Nucleus accumbens (tissue), 56 donors: Measurements from ENCODE around the gene GDF2.
A peak's percentile ranks its signal among the peaks of the same experiment; 100 is the strongest.

Experiments used
- DNase-seq, 56 donors: peaks; one replicate each; lab custom pipeline; 2025; lab: John Stamatoyannopoulos, UW

The GDF2 gene

GRCh38 chr10:47331491-47331890, 9.2 kb downstream of the GDF2 start:
- DNase-seq, result no peak

GRCh38 chr10:47331954-47332353, 9.7 kb downstream of the GDF2 start:
- DNase-seq, result no peak

GRCh38 chr10:47332371-47332770, 10.1 kb downstream of the GDF2 start:
- DNase-seq, result no peak

- no peak for DNase-seq
These were observed 10.7 kb downstream of the GDF2 start for GRCh38 chr10:47332946-47333345.

DNA sequence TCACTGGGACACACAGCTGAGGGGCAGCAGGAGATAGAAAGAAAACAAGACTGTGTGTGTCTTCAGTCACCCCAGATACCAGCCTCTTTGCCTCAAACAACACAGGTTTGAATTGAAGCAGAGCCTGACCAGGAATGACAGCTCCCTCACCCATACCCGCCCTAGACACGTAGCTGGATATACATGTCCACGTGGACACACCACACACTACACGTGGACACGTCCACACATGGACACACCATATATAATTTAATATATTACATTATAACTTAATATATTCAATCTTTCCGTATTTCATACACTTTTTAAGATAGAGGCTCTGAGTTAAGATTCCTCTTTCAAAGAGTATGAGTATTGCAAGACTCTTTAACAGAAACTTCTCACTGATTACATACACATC, 11.3 kb downstream of the GDF2 start:
- DNase-seq, result no peak

GRCh38 chr10:47334466-47335295, 12.4 kb downstream of the GDF2 start:
- no peak for DNase-seq

GRCh38 chr10:47335906-47336305, 13.7 kb downstream of the GDF2 start:
- DNase-seq, result no peak

DNA sequence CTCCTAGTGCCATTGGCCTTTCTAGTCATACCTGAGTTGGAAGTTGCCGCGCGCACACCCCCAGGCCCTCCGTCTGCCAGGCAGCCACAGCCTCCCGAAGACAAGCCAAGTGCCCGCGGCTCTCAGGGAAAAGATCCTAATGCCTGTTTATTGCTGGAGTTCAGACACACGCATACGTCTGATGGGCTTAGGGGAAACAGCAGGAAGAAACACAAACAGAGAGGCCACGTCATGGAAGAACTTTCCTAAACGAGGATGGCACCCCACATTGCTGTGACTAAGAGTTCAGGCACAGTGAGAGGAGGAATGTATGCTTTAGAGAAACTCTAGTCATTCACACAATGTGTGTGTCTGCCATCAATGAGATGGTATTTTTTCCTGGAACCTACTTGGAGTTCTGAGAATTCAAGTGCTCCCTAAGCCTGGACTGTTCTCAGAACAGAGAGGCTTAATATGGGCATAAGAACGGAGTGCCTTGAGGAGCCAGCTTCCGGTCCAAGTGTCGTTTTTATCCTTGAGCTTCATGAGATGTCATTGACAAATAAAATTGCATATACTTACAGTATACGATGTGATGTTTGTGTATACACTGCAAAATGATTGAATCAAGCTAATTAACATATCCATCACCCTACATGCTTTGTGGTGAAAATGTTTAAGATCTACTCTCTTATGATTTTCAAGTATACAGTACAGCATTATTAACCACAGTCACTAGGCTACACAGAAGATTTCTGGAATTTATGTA, 14.3 kb downstream of the GDF2 start:
- no peak for DNase-seq

GRCh38 chr10:47337310-47337709, 15.1 kb downstream of the GDF2 start:
- no peak for DNase-seq

- no peak for DNase-seq
These were observed 17.0 kb downstream of the GDF2 start for GRCh38 chr10:47339186-47339735.

GRCh38 chr10:47339759-47340607, 17.7 kb downstream of the GDF2 start:
- DNase-seq, result no peak

GRCh38 chr10:47340608-47341170, 18.4 kb downstream of the GDF2 start:
- peak in 28 of 56 donors; percentile 5 to 65 (median 28) for DNase-seq

GRCh38 chr10:47344996-47345870, 23.0 kb downstream of the GDF2 start:
- no peak for DNase-seq

DNA sequence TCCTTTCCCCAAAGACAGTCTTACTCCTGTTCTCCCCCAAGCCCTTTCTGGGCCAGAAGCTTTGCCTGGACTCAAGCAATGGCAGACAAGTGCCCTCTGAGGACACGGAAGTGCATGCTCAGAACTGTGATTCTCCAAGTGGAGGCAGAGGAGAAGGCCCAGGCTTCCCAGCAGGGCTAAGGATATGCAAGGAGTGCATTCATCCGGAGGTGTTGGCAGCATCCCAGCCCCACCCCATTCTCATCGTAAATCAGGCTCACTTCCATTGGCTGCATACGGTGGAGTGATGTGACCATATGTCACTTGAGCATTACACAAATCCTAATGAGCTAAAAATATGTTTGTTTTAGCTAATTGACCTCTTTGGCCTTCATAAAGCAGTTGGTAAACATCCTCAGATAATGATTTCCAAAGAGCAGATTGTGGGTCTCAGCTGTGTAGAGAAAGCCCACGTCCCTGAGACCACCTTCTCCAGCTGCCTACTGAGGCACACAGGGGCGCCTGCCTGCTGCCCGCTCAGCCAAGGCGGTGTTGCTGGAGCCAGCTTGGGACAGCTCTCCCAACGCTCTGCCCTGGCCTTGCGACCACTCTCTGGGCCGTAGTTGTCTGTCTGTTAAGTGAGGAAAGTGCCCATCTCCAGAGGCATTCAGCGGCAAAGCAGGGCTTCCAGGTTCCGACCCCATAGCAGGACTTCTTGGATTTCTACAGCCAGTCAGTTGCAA, 24.5 kb downstream of the GDF2 start:
- no peak for DNase-seq

DNA sequence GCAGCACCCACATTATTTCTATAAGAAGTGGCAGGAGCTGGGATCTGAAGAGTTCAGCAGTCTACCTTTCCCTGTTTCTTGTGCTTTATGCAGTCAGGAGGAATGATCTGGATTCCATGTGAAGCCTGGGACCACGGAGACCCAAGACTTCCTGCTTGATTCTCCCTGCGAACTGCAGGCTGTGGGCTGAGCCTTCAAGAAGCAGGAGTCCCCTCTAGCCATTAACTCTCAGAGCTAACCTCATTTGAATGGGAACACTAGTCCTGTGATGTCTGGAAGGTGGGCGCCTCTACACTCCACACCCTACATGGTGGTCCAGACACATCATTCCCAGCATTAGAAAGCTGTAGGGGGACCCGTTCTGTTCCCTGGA, 25.0 kb downstream of the GDF2 start:
- DNase-seq, result no peak

- DNase-seq, result no peak
These were observed 25.9 kb downstream of the GDF2 start, which contains the start of gene RBP3 for GRCh38 chr10:47348138-47348651. RBP3 (plus strand) TSS chr10:47348363; CDS start chr10:47348485, 122 bp downstream.

DNA sequence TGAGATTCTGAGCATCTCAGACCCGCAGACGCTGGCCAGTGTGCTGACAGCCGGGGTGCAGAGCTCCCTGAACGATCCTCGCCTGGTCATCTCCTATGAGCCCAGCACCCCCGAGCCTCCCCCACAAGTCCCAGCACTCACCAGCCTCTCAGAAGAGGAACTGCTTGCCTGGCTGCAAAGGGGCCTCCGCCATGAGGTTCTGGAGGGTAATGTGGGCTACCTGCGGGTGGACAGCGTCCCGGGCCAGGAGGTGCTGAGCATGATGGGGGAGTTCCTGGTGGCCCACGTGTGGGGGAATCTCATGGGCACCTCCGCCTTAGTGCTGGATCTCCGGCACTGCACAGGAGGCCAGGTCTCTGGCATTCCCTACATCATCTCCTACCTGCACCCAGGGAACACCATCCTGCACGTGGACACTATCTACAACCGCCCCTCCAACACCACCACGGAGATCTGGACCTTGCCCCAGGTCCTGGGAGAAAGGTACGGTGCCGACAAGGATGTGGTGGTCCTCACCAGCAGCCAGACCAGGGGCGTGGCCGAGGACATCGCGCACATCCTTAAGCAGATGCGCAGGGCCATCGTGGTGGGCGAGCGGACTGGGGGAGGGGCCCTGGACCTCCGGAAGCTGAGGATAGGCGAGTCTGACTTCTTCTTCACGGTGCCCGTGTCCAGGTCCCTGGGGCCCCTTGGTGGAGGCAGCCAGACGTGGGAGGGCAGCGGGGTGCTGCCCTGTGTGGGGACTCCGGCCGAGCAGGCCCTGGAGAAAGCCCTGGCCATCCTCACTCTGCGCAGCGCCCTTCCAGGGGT, 26.6 kb downstream of the GDF2 start:
- no peak for DNase-seq
